Loucy (cell line): ENCODE results near the gene SIGLEC11.

ENCODE experiments used
- CTCF ChIP-seq: fragments of 200-600 bp; sonication (generic); conservative IDR thresholded peaks from 2 replicates; pipeline ENCODE4 v1.5.1; 2014; ENCODE audit warnings: mild to moderate bottlenecking, antibody characterized with exemption, low read length
- EZH2phosphoT487 ChIP-seq: fragments of 200-600 bp; IDR thresholded peaks from 2 replicates; pipeline ENCODE4 v1.6.1; 2018; ENCODE audit warnings: antibody characterized with exemption, mild to moderate bottlenecking, moderate library complexity, borderline replicate concordance

DNA sequence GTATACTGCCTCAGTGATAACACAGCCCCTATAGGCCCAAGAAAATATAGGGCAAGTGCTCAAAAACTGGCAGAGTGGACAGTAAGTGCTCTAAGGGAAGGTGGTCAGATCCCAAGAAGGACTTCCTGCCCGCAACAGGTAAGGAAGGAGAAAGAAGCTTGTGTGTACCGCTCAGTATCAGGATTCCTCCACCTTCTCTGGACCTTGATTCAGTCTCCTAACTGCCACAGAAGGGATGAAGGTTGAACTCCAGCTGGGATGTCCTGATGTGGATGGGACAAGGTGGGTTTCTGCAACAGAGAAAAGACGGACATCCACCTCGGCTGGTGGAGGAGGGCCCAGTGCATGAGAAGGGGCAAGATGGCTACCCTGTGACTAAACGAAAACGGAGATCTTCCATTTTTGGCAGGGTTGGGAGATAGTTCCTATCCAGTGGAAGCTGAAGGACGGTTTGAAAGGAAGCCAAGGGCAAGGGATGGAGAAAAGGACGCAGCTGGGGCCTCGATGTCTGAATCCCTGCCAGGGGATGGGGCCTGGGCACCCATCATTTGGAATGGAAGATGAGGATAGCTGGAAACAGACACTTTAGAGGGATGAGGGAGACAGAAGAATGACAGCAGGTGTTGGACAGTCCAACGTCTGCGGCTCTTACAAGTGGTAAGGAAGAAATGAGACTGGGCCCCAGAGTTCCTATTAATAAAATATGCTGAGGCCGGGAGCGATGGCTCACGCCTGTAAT lies 33.3 kb downstream of the SIGLEC11 start:
- TF ChIP-seq CTCF (no peak), EZH2phosphoT487 (no peak)
